HFF-Myc (cell line): ENCODE results near the gene MAGEB17.

Experiments used
- DNase-seq: peaks from one replicate; pipeline ENCODE4 v3.0.0-alpha.2; 2011; ENCODE audit warnings: low read depth; ENCODE audit errors: extremely low read depth
- H3K4me3 ChIP-seq: replicated peaks from 2 replicates; pipeline ENCODE4 v1.5.1; 2011; ENCODE audit warnings: low read depth, mild to moderate bottlenecking, control low read depth, low read length
- CTCF ChIP-seq: IDR thresholded peaks from 2 replicates; pipeline ENCODE4 v1.5.1; 2012; ENCODE audit warnings: mild to moderate bottlenecking, low read depth, low read length, control low read depth; ENCODE audit errors: missing control alignments

The MAGEB17 gene

GRCh38 chrX:16205840-16206239 is 38.6 kb downstream of the MAGEB17 start:
- DNase-seq, result no peak
- no peak overlapping the region for H3K4me3 ChIP-seq
- TF ChIP-seq CTCF, result no peak

- H3K4me3 ChIP-seq, result no peak overlapping the region
- no peak for TF ChIP-seq CTCF
- DNase-seq, result no peak
Measured at GRCh38 chrX:16207634-16208033, 40.4 kb downstream of the MAGEB17 start.

GRCh38 chrX:16208601-16209000 is 41.3 kb downstream of the MAGEB17 start:
- no peak overlapping the region for H3K4me3 ChIP-seq
- TF ChIP-seq CTCF, result no peak
- DNase-seq, result no peak

- DNase-seq, result no peak
- no peak overlapping the region for H3K4me3 ChIP-seq
- no peak for TF ChIP-seq CTCF
Measured at GRCh38 chrX:16210061-16210460, 42.8 kb downstream of the MAGEB17 start.

DNA sequence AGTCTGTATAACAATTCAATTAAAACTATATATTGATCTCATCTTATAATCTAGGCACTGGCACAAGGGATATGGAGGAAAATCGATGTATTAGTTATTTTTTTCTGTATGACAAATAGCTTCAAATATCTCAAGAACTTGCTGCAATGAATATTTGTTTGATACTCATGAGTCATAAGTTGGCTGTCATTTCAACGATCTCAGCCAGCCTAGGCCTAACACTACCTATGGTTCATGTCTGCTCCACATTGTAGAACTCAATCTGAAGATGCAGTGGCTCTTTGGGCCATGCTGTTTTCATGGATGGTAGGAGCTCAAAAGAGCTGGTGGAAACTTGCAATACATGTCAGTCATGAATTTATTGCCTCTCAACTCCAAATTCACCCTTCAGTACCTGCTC is 44.7 kb downstream of the MAGEB17 start:
- no peak overlapping the region for H3K4me3 ChIP-seq
- DNase-seq, result no peak
- TF ChIP-seq CTCF, result no peak

DNA sequence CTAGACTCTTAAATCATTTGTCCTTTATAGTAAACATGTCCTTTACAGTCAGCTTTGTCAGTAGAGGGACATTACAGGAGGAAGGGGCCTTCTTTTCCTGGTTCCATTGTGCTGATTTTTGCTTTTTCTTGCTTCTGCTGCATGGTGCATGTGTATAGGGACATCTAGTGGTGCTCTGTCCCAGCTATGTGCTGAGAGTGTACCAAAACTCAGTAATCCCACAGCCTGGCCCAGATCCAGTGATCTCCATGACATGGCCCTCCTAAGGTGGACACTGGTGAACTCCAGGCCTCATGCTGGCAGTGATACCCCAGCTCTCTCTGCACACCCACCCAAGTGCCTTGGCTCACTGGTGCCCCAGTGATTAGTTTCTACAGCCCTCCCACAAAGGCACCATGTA is 45.2 kb downstream of the MAGEB17 start:
- TF ChIP-seq CTCF, result peak; percentile 31
- DNase-seq, result no peak
- H3K4me3 ChIP-seq, result no peak overlapping the region

DNA sequence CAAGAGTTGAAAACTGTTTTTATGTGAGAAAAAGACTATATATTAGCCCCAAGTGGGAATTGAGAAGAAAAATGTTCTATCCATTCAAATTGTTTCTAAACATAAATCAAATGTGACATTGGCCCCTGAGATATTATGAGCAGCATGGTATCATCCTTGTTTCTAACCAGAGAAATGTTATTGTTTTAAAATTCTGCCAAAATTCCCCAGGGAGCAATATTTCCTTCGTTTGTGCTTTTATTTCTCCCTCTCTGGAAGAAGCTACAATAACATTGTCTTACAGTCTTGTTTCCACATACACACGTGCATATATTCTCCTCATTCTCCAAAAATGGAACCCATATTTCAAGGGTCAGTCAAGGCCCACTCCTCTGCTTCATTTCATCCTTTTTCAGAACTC is 46.7 kb downstream of the MAGEB17 start:
- no peak overlapping the region for H3K4me3 ChIP-seq
- TF ChIP-seq CTCF, result no peak
- DNase-seq, result no peak
